Pancreas (tissue), 10 donors: Measurements from ENCODE around the gene DUSP22. TPM values are rescaled to one million over a fixed set of nuclear protein-coding genes. Genes with fewer than 3 reads are reported as not detected.
"Not testable (repeated sequence)": the region's sequence is repeated elsewhere in the genome, so short reads cannot be mapped to it uniquely, and the experiment has no call there.

Experiments used
- ATAC-seq, 4 donors: fragments of 200-7000 bp; cut with Tn5 transposase; one replicate each; pipeline versions ENCODE4 v1.8.0 to v1.9.1; 2020; ENCODE audit warnings: mild to moderate bottlenecking in 4 of 4, moderate library complexity in 4 of 4
- DNase-seq, 6 donors: peaks; one replicate each; pipeline ENCODE4 v3.0.0-alpha.2; 2020
- FAIRE-seq: peaks from 2 replicates; lab custom pipeline; 2012; peaks lifted over from hg19 to GRCh38; lab: Jason Lieb, UNC
- H3K27ac ChIP-seq, 4 donors: fragments of 200-600 bp; sonication (generic); 1 replicate in 3 of 4; 2 replicates in 1 of 4; pipeline versions ENCODE4 v1.5.0 to v1.8.0; 2020
- H3K27me3 ChIP-seq, 4 donors: fragments of 200-600 bp; one replicate each; pipeline ENCODE4 v1.8.0; 2021
- H3K36me3 ChIP-seq, 3 donors: fragments of 200-600 bp; sonication (generic) in 1 of 3; one replicate each; pipeline versions ENCODE4 v1.5.0 to v1.8.0; 2020 to 2021
- H3K4me1 ChIP-seq, 3 donors: fragments of 200-600 bp; one replicate each; pipeline ENCODE4 v1.8.0; 2021
- H3K4me3 ChIP-seq, 4 donors: fragments of 200-600 bp; sonication (generic) in 2 of 4; one replicate each; pipeline versions ENCODE4 v1.5.0 to v1.8.0; 2020 to 2021
- H3K9me3 ChIP-seq, 4 donors: fragments of 200-600 bp; one replicate each; pipeline ENCODE4 v1.8.0; 2021
- CTCF ChIP-seq, 4 donors: fragments of 200-600 bp; sonication (generic) in 3 of 4; IDR thresholded peaks; one replicate each; pipeline versions ENCODE4 v1.5.0 to v1.8.0; 2021; ENCODE audit warnings: antibody characterized with exemption in 4 of 4
- WGBS, 2 donors: extraction: QIAGEN DNeasy Blood & Tissue Kit; methylation state at CpG; one replicate each; pipeline ENCODE4 v1.1.7; 2013; 5-methylcytosine and 5-hydroxymethylcytosine counted together
- intact Hi-C, 3 donors: fragments of 100-400 bp; cut with DNase I; formaldehyde crosslinking; loops; one replicate each; pipeline versions ENCODE4 v1.11.1 to v1.14.2; 2022
- polyA plus RNA-seq, 2 donors: library from polyadenylated mRNA; stranded (reverse); fragments of 200-250 nt; gene quantifications; one replicate each; pipeline ENCODE4 v1.2.3, GENCODE V29; 2013
- total RNA-seq, 6 donors: library from RNA; stranded (reverse); fragmentation: NEBNext Ultra II Directional in 4 of 6; extraction: Animal tissue kit (Norgen Biotek cat#: 25700) in 4 of 6; gene quantifications; one replicate each; pipeline versions ENCODE4 v1.2.1 to v1.2.4, GENCODE V29; 2021 to 2023
- donor health status: healthy with polysubstance abuse.
- donor health status: DM: no; HTN: no; CAD: no; lungs with moderate emphysema.
- donor health status: DM: no; HTN: no; CAD: no.
- donor health status: control.
- donor health status: control.
- donor health status: Bipolar disorder and iron deficiency.
- donor health status: DM: yes; HTN: yes; CAD: no.
- donor health status: DM: no; HTN: no; CAD: no.
- donor health status: DM: no; HTN: no; CAD: no.
- donor health status: DM: yes; HTN: yes; CAD: no.

DUSP22 gene
- total and polyA plus RNA-seq, 8 donors: 16.4 to 32.9 (median 24.6) TPM

GRCh38 chr6:322940-323729, 30.8 kb downstream of the DUSP22 start:
- Histone ChIP-seq H3K36me3 (no peaks in the 10 kb centered on the region), H3K4me3 (no peak overlapping the region), H3K9me3 (no peaks in the 10 kb centered on the region), H3K27ac (no peak overlapping the region), H3K4me1 (peaks cover 0 to 3% (median 0%) of the 10 kb centered on the region in 3 donors), H3K27me3 (no peaks in the 10 kb centered on the region)
- ATAC-seq (no peak), DNase-seq (no peak), FAIRE-seq (no peak)
- TF ChIP-seq CTCF (IDR thresholded peaks at IDR 0.05): no peak
- 57 to 61% methylated on average over 12 of the region's 12 CpGs for WGBS, 2 donors
- intact Hi-C loops: no loop called here

- Histone ChIP-seq H3K4me3 (no peak overlapping the region), H3K4me1 (peaks cover 0 to 3% (median 0%) of the 10 kb centered on the region in 3 donors), H3K27ac (no peak overlapping the region), H3K9me3 (no peaks in the 10 kb centered on the region), H3K27me3 (no peaks in the 10 kb centered on the region), H3K36me3 (no peaks in the 10 kb centered on the region)
- WGBS, 2 donors: 59 to 62% methylated on average over 4 of the region's 4 CpGs
- TF ChIP-seq CTCF (IDR thresholded peaks at IDR 0.05): no peak
- no peak for DNase-seq
- no peak for ATAC-seq
- no peak for FAIRE-seq
- intact Hi-C loops: no loop called here
Measured at GRCh38 chr6:323730-324088, 31.4 kb downstream of the DUSP22 start.

- ATAC-seq (no peak), FAIRE-seq (no peak), DNase-seq (peak in 1 of 6 donors; percentile 64)
- no peaks in the 10 kb centered on the region for H3K36me3 ChIP-seq
- intact Hi-C loops: no loop called here
- H3K9me3 ChIP-seq: no peaks in the 10 kb centered on the region
- H3K4me1 ChIP-seq: peaks cover 0 to 3% (median 0%) of the 10 kb centered on the region in 3 donors
- H3K4me3 ChIP-seq: no peak overlapping the region
- TF ChIP-seq CTCF (IDR thresholded peaks at IDR 0.05): no peak
- 69 to 80% methylated on average over 19 of the region's 19 CpGs for WGBS, 2 donors
- H3K27ac ChIP-seq: no peak overlapping the region
- H3K27me3 ChIP-seq: no peaks in the 10 kb centered on the region
Measured at GRCh38 chr6:324116-324728, 31.9 kb downstream of the DUSP22 start.

GRCh38 chr6:324729-325125, 32.4 kb downstream of the DUSP22 start:
- 75 to 80% methylated on average over 11 of the region's 11 CpGs for WGBS, 2 donors
- Histone ChIP-seq H3K9me3 (no peaks in the 10 kb centered on the region), H3K27me3 (no peaks in the 10 kb centered on the region), H3K4me1 (peaks cover 0 to 3% (median 0%) of the 10 kb centered on the region in 3 donors), H3K27ac (no peak overlapping the region), H3K4me3 (no peak overlapping the region), H3K36me3 (no peaks in the 10 kb centered on the region)
- DNase-seq: peak in 2 of 6 donors; percentile 65 to 72
- no peak for FAIRE-seq
- intact Hi-C loops: no loop called here
- no peak for TF ChIP-seq CTCF (IDR thresholded peaks at IDR 0.05)
- ATAC-seq: no peak

- 74 to 81% methylated on average over 15 to 16 of the region's 16 CpGs for WGBS, 2 donors
- H3K9me3 ChIP-seq, H3K36me3 ChIP-seq, H3K4me3 ChIP-seq, H3K4me1 ChIP-seq, H3K27me3 ChIP-seq, H3K27ac ChIP-seq, FAIRE-seq, intact Hi-C loops, ATAC-seq: not testable (repeated sequence)
- DNase-seq: peak in 1 of 6 donors; percentile 56
Measured at GRCh38 chr6:325161-325860, 33.0 kb downstream of the DUSP22 start.

- DNase-seq, FAIRE-seq, H3K4me3 ChIP-seq, H3K9me3 ChIP-seq, H3K27me3 ChIP-seq, H3K27ac ChIP-seq, H3K4me1 ChIP-seq, intact Hi-C loops, ATAC-seq, H3K36me3 ChIP-seq: not testable (repeated sequence)
- WGBS, 2 donors: 57 to 65% methylated on average over 9 of the region's 9 CpGs
Measured at GRCh38 chr6:326066-326465, 33.8 kb downstream of the DUSP22 start.
